ENCODE data around the gene ALDH1A2.
A peak's percentile ranks its signal among the peaks of the same experiment; 100 is the strongest.
"Not testable (repeated sequence)": the region's sequence is repeated elsewhere in the genome, so short reads cannot be mapped to it uniquely, and the experiment has no call there.

Gene ALDH1A2

GRCh38 chr15:58065445-58066041 lies at the start of gene ALDH1A2:
Gene ALDH1A2 (minus strand): TSS chr15:58065711. CDS start chr15:58065650, 61 bp downstream.
- Mint-ChIP-seq H3K9me3 (no peaks in the 10 kb centered on the region), H3K27me3 (peaks cover 60% of the 10 kb centered on the region), H3K4me3 (peak within 1 kb of the TSS; percentile 24), H3K36me3 (no peaks in the 10 kb centered on the region), H3K27ac (no peak within 1 kb of the TSS), H3K4me1 (peaks cover 6% of the 10 kb centered on the region)
- ATAC-seq = no peak

- no peak for ATAC-seq
- no peaks in the 10 kb centered on the region for H3K36me3 Mint-ChIP-seq
- no peaks in the 10 kb centered on the region for H3K4me1 Mint-ChIP-seq
- no peak overlapping the region for H3K4me3 Mint-ChIP-seq
- H3K27ac Mint-ChIP-seq = no peak overlapping the region
- peaks cover 9% of the 10 kb centered on the region for H3K27me3 Mint-ChIP-seq
- H3K9me3 Mint-ChIP-seq = no peaks in the 10 kb centered on the region
These were observed 49.3 kb upstream of the ALDH1A2 start for GRCh38 chr15:58114812-58115211.

- no peak for ATAC-seq
- Mint-ChIP-seq H3K4me1 (no peaks in the 10 kb centered on the region), H3K36me3 (no peaks in the 10 kb centered on the region), H3K27me3 (peaks cover 9% of the 10 kb centered on the region), H3K4me3 (no peak overlapping the region), H3K27ac (no peak overlapping the region), H3K9me3 (no peaks in the 10 kb centered on the region)
These were observed 48.9 kb upstream of the ALDH1A2 start for GRCh38 chr15:58114388-58114787.

GRCh38 chr15:58113358-58113757 lies 47.8 kb upstream of the ALDH1A2 start:
- ATAC-seq, H3K27ac Mint-ChIP-seq, H3K9me3 Mint-ChIP-seq, H3K4me1 Mint-ChIP-seq, H3K36me3 Mint-ChIP-seq, H3K4me3 Mint-ChIP-seq, H3K27me3 Mint-ChIP-seq: not testable (repeated sequence)

- no peak for ATAC-seq
- no peak overlapping the region for H3K4me3 Mint-ChIP-seq
- peaks cover 12% of the 10 kb centered on the region for H3K27me3 Mint-ChIP-seq
- no peaks in the 10 kb centered on the region for H3K9me3 Mint-ChIP-seq
- no peaks in the 10 kb centered on the region for H3K4me1 Mint-ChIP-seq
- no peak overlapping the region for H3K27ac Mint-ChIP-seq
- H3K36me3 Mint-ChIP-seq = no peaks in the 10 kb centered on the region
These were observed 46.2 kb upstream of the ALDH1A2 start for GRCh38 chr15:58111718-58112104.

GRCh38 chr15:58110999-58111717 lies 45.6 kb upstream of the ALDH1A2 start:
- no peaks in the 10 kb centered on the region for H3K9me3 Mint-ChIP-seq
- no peak for ATAC-seq
- no peak overlapping the region for H3K27ac Mint-ChIP-seq
- H3K27me3 Mint-ChIP-seq = peaks cover 14% of the 10 kb centered on the region
- no peaks in the 10 kb centered on the region for H3K36me3 Mint-ChIP-seq
- H3K4me1 Mint-ChIP-seq = no peaks in the 10 kb centered on the region
- H3K4me3 Mint-ChIP-seq = no peak overlapping the region

- ATAC-seq = no peak
- no peak overlapping the region for H3K4me3 Mint-ChIP-seq
- no peaks in the 10 kb centered on the region for H3K36me3 Mint-ChIP-seq
- H3K9me3 Mint-ChIP-seq = no peaks in the 10 kb centered on the region
- H3K27me3 Mint-ChIP-seq = peaks cover 14% of the 10 kb centered on the region
- H3K27ac Mint-ChIP-seq = no peak overlapping the region
- no peaks in the 10 kb centered on the region for H3K4me1 Mint-ChIP-seq
These were observed 43.9 kb upstream of the ALDH1A2 start for GRCh38 chr15:58109419-58109818.

GRCh38 chr15:58108117-58108516 lies 42.6 kb upstream of the ALDH1A2 start:
- Mint-ChIP-seq H3K27ac (no peak overlapping the region), H3K4me3 (no peak overlapping the region), H3K4me1 (no peaks in the 10 kb centered on the region), H3K9me3 (peaks cover 5% of the 10 kb centered on the region), H3K27me3 (peaks cover 26% of the 10 kb centered on the region), H3K36me3 (no peaks in the 10 kb centered on the region)
- ATAC-seq = no peak

- Mint-ChIP-seq H3K27me3 (peaks cover 51% of the 10 kb centered on the region), H3K4me1 (no peaks in the 10 kb centered on the region), H3K36me3 (no peaks in the 10 kb centered on the region), H3K9me3 (peaks cover 5% of the 10 kb centered on the region), H3K4me3 (no peak overlapping the region), H3K27ac (no peak overlapping the region)
- no peak for ATAC-seq
These were observed 38.0 kb upstream of the ALDH1A2 start for GRCh38 chr15:58103482-58103881.

GRCh38 chr15:58096529-58097084 lies 31.1 kb upstream of the ALDH1A2 start:
- no peak for ATAC-seq
- H3K4me3 Mint-ChIP-seq = no peak overlapping the region
- H3K9me3 Mint-ChIP-seq = no peaks in the 10 kb centered on the region
- peaks cover 18% of the 10 kb centered on the region for H3K27me3 Mint-ChIP-seq
- H3K4me1 Mint-ChIP-seq = no peaks in the 10 kb centered on the region
- H3K36me3 Mint-ChIP-seq = no peaks in the 10 kb centered on the region
- no peak overlapping the region for H3K27ac Mint-ChIP-seq

- Mint-ChIP-seq H3K9me3 (no peaks in the 10 kb centered on the region), H3K4me3 (no peak overlapping the region), H3K27ac (no peak overlapping the region), H3K27me3 (peaks cover 6% of the 10 kb centered on the region), H3K36me3 (no peaks in the 10 kb centered on the region), H3K4me1 (no peaks in the 10 kb centered on the region)
- ATAC-seq = peak; percentile 31
These were observed 29.9 kb upstream of the ALDH1A2 start for GRCh38 chr15:58095415-58095814.

- no peaks in the 10 kb centered on the region for H3K4me1 Mint-ChIP-seq
- H3K27me3 Mint-ChIP-seq = peaks cover 32% of the 10 kb centered on the region
- peaks cover 3% of the 10 kb centered on the region for H3K9me3 Mint-ChIP-seq
These were observed 22.4 kb upstream of the ALDH1A2 start for GRCh38 chr15:58087871-58088270.

GRCh38 chr15:58086491-58086890 lies 21.0 kb upstream of the ALDH1A2 start:
- H3K27me3 Mint-ChIP-seq = peaks cover 32% of the 10 kb centered on the region
- no peaks in the 10 kb centered on the region for H3K36me3 Mint-ChIP-seq
- H3K9me3 Mint-ChIP-seq = peaks cover 3% of the 10 kb centered on the region
- no peak overlapping the region for H3K4me3 Mint-ChIP-seq
- no peak for ATAC-seq
- H3K27ac Mint-ChIP-seq = no peak overlapping the region
- H3K4me1 Mint-ChIP-seq = no peaks in the 10 kb centered on the region

More at GRCh38 chr15:58087871-58088270, 22.4 kb upstream of the ALDH1A2 start:
- H3K4me3 Mint-ChIP-seq = no peak overlapping the region
- no peak overlapping the region for H3K27ac Mint-ChIP-seq
- H3K36me3 Mint-ChIP-seq = no peaks in the 10 kb centered on the region
- no peak for ATAC-seq

- Mint-ChIP-seq H3K9me3 (no peaks in the 10 kb centered on the region), H3K4me3 (no peak overlapping the region), H3K27ac (no peak overlapping the region), H3K36me3 (no peaks in the 10 kb centered on the region), H3K27me3 (peaks cover 32% of the 10 kb centered on the region), H3K4me1 (peaks cover 6% of the 10 kb centered on the region)
- ATAC-seq = no peak
These were observed 18.0 kb upstream of the ALDH1A2 start for GRCh38 chr15:58083526-58083925.

GRCh38 chr15:58081891-58082290 lies 16.4 kb upstream of the ALDH1A2 start:
- Mint-ChIP-seq H3K9me3 (no peaks in the 10 kb centered on the region), H3K4me1 (peaks cover 6% of the 10 kb centered on the region), H3K36me3 (no peaks in the 10 kb centered on the region), H3K27me3 (peaks cover 17% of the 10 kb centered on the region), H3K4me3 (no peak overlapping the region), H3K27ac (no peak overlapping the region)
- ATAC-seq = no peak

GRCh38 chr15:58081456-58081855 lies 15.9 kb upstream of the ALDH1A2 start:
- Mint-ChIP-seq H3K4me1 (peaks cover 6% of the 10 kb centered on the region), H3K4me3 (no peak overlapping the region), H3K27ac (no peak overlapping the region), H3K36me3 (no peaks in the 10 kb centered on the region), H3K27me3 (peaks cover 12% of the 10 kb centered on the region), H3K9me3 (no peaks in the 10 kb centered on the region)
- ATAC-seq = no peak

All from stimulated activated memory B cell treated with anti-CD40 and anti-IgM and Interleukin-4, amounts not matched to agents 10 μg/mL and 1 μg/mL and 100 μg/mL, for 72 hours (primary cell).